HEK293T (cell line): ENCODE results near the gene CCR7.
A peak's percentile ranks its signal among the peaks of the same experiment; 100 is the strongest.

ENCODE experiments used
- CTCF ChIA-PET: fragments of 350-600 bp; formaldehyde crosslinking; extraction: SDS; loops from one replicate; lab custom pipeline; 2021; ENCODE audit warnings: antibody characterized with exemption, inconsistent platforms; lab: Yijun Ruan, JAX
- POLR2A ChIA-PET: fragments of 350-600 bp; formaldehyde crosslinking; extraction: SDS; loops from one replicate; lab custom pipeline; 2020; ENCODE audit warnings: antibody characterized with exemption, inconsistent platforms; lab: Yijun Ruan, JAX
- DNase-seq: peaks from one replicate; pipeline ENCODE4 v3.0.0; 2012; ENCODE audit warnings: mixed read lengths; ENCODE audit errors: extremely low spot score
- ARNT ChIP-seq: fragments of 450-650 bp; IDR thresholded peaks from 2 replicates; pipeline ENCODE4 v1.6.1; 2017; ENCODE audit warnings: mild to moderate bottlenecking
- BHLHE40 ChIP-seq: fragments of 450-650 bp; IDR thresholded peaks from 2 replicates; pipeline ENCODE4 v1.6.1; 2016; ENCODE audit warnings: mild to moderate bottlenecking, moderate library complexity, borderline replicate concordance
- CTBP1 ChIP-seq: fragments of 450-650 bp; IDR thresholded peaks from 2 replicates; pipeline ENCODE4 v1.6.1; 2016; ENCODE audit warnings: borderline replicate concordance
- ELF4 ChIP-seq: fragments of 450-650 bp; IDR thresholded peaks from 2 replicates; pipeline ENCODE4 v1.6.1; 2017; ENCODE audit warnings: antibody characterized with exemption
- FOXA1 ChIP-seq: fragments of 450-650 bp; IDR thresholded peaks from 2 replicates; pipeline ENCODE4 v1.6.1; 2016; ENCODE audit warnings: mild to moderate bottlenecking
- FOXK2 ChIP-seq: fragments of 450-650 bp; IDR thresholded peaks from 2 replicates; pipeline ENCODE4 v1.6.1; 2016; ENCODE audit warnings: mild to moderate bottlenecking
- FOXM1 ChIP-seq: fragments of 450-650 bp; IDR thresholded peaks from 2 replicates; pipeline ENCODE4 v1.6.1; 2017; ENCODE audit warnings: mild to moderate bottlenecking, borderline replicate concordance
- HDGF ChIP-seq: fragments of 450-650 bp; IDR thresholded peaks from 2 replicates; pipeline ENCODE4 v1.6.1; 2017; ENCODE audit warnings: antibody characterized with exemption, borderline replicate concordance
- L3MBTL2 ChIP-seq: fragments of 450-650 bp; conservative IDR thresholded peaks from 2 replicates; pipeline ENCODE4 v1.6.1; 2016; ENCODE audit warnings: mild to moderate bottlenecking
- LEF1 ChIP-seq: fragments of 450-650 bp; IDR thresholded peaks from 2 replicates; pipeline ENCODE4 v1.6.1; 2017; ENCODE audit warnings: mild to moderate bottlenecking, borderline replicate concordance
- NFRKB ChIP-seq: fragments of 450-650 bp; IDR thresholded peaks from 2 replicates; pipeline ENCODE4 v1.6.1; 2016; ENCODE audit warnings: mild to moderate bottlenecking, moderate library complexity
- PKNOX1 ChIP-seq: fragments of 450-650 bp; IDR thresholded peaks from 2 replicates; pipeline ENCODE4 v1.6.1; 2016
- SP1 ChIP-seq: fragments of 450-650 bp; IDR thresholded peaks from 2 replicates; pipeline ENCODE4 v1.6.1; 2017
- SUZ12 ChIP-seq: fragments of 450-650 bp; IDR thresholded peaks from 2 replicates; pipeline ENCODE4 v1.6.1; 2016; ENCODE audit warnings: mild to moderate bottlenecking
- TARDBP ChIP-seq: fragments of 450-650 bp; IDR thresholded peaks from 2 replicates; pipeline ENCODE4 v1.6.1; 2016
- ZNF384 ChIP-seq: fragments of 450-650 bp; IDR thresholded peaks from 2 replicates; pipeline ENCODE4 v1.6.1; 2016

The CCR7 gene

GRCh38 chr17:40561294-40561870, 3.9 kb downstream of the CCR7 start:
- TF ChIP-seq FOXK2 (no peak), FOXA1 (no peak), TARDBP (no peak)
- ChIA-PET POLR2A (interaction anchor here (1.5 kb wide), 1 partner anchor 144 kb away, joined by 9 read pairs; the partner anchor contains the start of gene TOP2A), CTCF (interaction anchor here (1.0 to 3.3 kb wide), 4 partner anchors 14 to 199 kb away, joined by 3 to 17 read pairs (median 5); no protein-coding TSS in a partner anchor)
- no peak for DNase-seq

- TF ChIP-seq FOXM1: no peak
- no peak for TF ChIP-seq SP1
- no peak for TF ChIP-seq LEF1
- no peak for TF ChIP-seq HDGF
- no peak for TF ChIP-seq ZNF384
- TF ChIP-seq SUZ12: no peak
- no peak for TF ChIP-seq FOXK2
- TF ChIP-seq FOXA1: no peak
- no peak for TF ChIP-seq PKNOX1
- TF ChIP-seq CTBP1: no peak
- TF ChIP-seq ARNT: no peak
- no peak for TF ChIP-seq L3MBTL2
- TF ChIP-seq NFRKB: no peak
- TF ChIP-seq ELF4: no peak
- no peak for TF ChIP-seq BHLHE40
- TF ChIP-seq TARDBP: no peak
- ChIA-PET POLR2A (interaction anchor here (0.6 to 1.5 kb wide), 4 partner anchors 11 to 143 kb away, joined by 3 to 9 read pairs (median 3); partner anchors contain the start of gene TOP2A), CTCF (interaction anchor here (0.6 to 3.3 kb wide), 14 partner anchors 8 to 198 kb away, joined by 3 to 17 read pairs (median 5); no protein-coding TSS in a partner anchor)
- no peak for DNase-seq
These were observed 4.5 kb downstream of the CCR7 start for GRCh38 chr17:40560592-40561293.

GRCh38 chr17:40559954-40560591, 5.2 kb downstream of the CCR7 start:
- CTCF ChIA-PET: interaction anchor here (0.5 to 3.3 kb wide), 29 partner anchors 8 to 1080 kb away, joined by 3 to 17 read pairs (median 4); no protein-coding TSS in a partner anchor
- peak; percentile 87 for DNase-seq
- TF ChIP-seq BHLHE40: no peak
- TF ChIP-seq L3MBTL2: no peak
- TF ChIP-seq FOXA1: no peak
- no peak for TF ChIP-seq FOXK2
- no peak for TF ChIP-seq ZNF384
- no peak for TF ChIP-seq TARDBP
- TF ChIP-seq ELF4: no peak
- no peak for TF ChIP-seq NFRKB
- no peak for TF ChIP-seq CTBP1
- TF ChIP-seq PKNOX1: no peak
- TF ChIP-seq HDGF: no peak
- TF ChIP-seq ARNT: no peak
- no peak for TF ChIP-seq SP1
- no peak for TF ChIP-seq LEF1
- no peak for TF ChIP-seq FOXM1
- no peak for TF ChIP-seq SUZ12
- POLR2A ChIA-PET: interaction anchor here (0.6 to 1.5 kb wide), 4 partner anchors 11 to 143 kb away, joined by 3 to 9 read pairs (median 3); partner anchors contain the start of gene TOP2A

GRCh38 chr17:40559564-40559916, 5.7 kb downstream of the CCR7 start:
- ChIA-PET POLR2A (interaction anchor here (1.1 to 1.5 kb wide), 2 partner anchors 10 to 142 kb away, joined by 3 to 9 read pairs; partner anchors contain the start of gene TOP2A), CTCF (interaction anchor here (0.5 to 3.3 kb wide), 27 partner anchors 9 to 1080 kb away, joined by 3 to 17 read pairs (median 4); no protein-coding TSS in a partner anchor)
- no peak for DNase-seq
- TF ChIP-seq L3MBTL2 (no peak), TARDBP (no peak), BHLHE40 (no peak), CTBP1 (no peak), SUZ12 (no peak), FOXM1 (no peak), ZNF384 (no peak), ELF4 (no peak), LEF1 (no peak), SP1 (no peak), HDGF (no peak)

GRCh38 chr17:40558890-40559563, 6.2 kb downstream of the CCR7 start:
- no peak for DNase-seq
- POLR2A ChIA-PET: no interaction called here
- CTCF ChIA-PET: interaction anchor here (0.9 to 3.3 kb wide), 7 partner anchors 9 to 204 kb away, joined by 3 to 17 read pairs (median 5); no protein-coding TSS in a partner anchor
- TF ChIP-seq SP1 (no peak), FOXA1 (no peak), FOXK2 (no peak), NFRKB (no peak), ARNT (no peak), LEF1 (no peak), TARDBP (no peak), FOXM1 (no peak), SUZ12 (no peak)
